ENCODE results near the gene LCN10. TPM values are rescaled to one million over a fixed set of nuclear protein-coding genes. Genes with fewer than 3 reads are reported as not detected.
"Not testable (repeated sequence)": the region's sequence is repeated elsewhere in the genome, so short reads cannot be mapped to it uniquely, and the experiment has no call there.

LCN10 gene
- total RNA-seq, result 10 to 100 TPM in 1 of 2 donors, 1 to 10 TPM in 1; 9.3 to 20.1 TPM
- long read RNA-seq, partial matches to known transcripts, result 4 of 6 reads
- long read RNA-seq, other reads (novel, unspliced or antisense), result 1 of 6 reads

GRCh38 chr9:136742591-136743391 lies at the start of gene LCN10:
TSS of gene LCN10 (minus strand) at chr9:136742940. CDS start at chr9:136742903, 37 bp downstream.
- intact Hi-C loops (cut with DNase I), result no loop called here
- no peak for DNase-seq
- ATAC-seq, result peak in 1 of 2 donors; percentile 8

DNA sequence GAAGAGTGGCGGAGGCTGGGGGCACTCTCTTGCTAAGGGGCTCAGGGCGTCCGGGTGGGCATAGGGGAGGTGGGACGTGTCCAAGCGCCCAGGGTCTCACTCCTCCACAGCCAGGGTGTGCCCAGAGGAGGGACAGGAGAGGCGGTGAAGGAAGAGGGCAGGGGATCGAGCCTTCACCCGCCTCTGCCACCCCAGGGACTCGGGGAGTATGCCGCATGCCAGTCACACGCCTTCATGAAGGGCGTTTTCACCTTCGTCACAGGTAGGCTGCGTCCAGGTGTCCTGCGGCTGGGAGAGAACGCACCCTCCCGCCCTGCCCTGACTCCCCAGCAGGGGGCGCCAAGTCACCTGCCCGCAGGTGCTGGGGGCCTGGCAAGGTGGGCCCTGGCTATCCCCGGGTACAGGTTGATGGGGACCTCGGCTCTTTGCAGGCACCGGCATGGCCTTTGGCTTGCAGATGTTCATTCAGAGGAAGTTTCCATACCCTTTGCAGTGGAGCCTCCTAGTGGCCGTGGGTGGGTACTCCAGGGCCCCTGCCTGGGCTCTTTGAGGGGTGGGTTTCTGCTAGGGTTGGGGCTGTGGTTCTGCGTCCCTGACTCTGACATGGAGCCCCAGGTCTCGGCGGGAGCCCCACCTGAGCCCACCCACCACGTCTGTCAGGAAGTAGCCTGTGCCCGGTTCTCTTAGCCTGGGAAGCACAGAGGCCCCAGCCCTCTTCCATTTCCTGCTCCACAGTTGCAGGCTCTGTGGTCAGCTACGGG lies 49.0 kb upstream of the LCN10 start:
- peak in 1 of 2 donors; percentile 5 for ATAC-seq
- intact Hi-C loops (cut with DNase I), result loop anchor here in 1 of 2 donors (10.0 kb wide), 1 partner anchor 53 kb away; the partner anchor contains the start of genes AJM1 and PHPT1

DNA sequence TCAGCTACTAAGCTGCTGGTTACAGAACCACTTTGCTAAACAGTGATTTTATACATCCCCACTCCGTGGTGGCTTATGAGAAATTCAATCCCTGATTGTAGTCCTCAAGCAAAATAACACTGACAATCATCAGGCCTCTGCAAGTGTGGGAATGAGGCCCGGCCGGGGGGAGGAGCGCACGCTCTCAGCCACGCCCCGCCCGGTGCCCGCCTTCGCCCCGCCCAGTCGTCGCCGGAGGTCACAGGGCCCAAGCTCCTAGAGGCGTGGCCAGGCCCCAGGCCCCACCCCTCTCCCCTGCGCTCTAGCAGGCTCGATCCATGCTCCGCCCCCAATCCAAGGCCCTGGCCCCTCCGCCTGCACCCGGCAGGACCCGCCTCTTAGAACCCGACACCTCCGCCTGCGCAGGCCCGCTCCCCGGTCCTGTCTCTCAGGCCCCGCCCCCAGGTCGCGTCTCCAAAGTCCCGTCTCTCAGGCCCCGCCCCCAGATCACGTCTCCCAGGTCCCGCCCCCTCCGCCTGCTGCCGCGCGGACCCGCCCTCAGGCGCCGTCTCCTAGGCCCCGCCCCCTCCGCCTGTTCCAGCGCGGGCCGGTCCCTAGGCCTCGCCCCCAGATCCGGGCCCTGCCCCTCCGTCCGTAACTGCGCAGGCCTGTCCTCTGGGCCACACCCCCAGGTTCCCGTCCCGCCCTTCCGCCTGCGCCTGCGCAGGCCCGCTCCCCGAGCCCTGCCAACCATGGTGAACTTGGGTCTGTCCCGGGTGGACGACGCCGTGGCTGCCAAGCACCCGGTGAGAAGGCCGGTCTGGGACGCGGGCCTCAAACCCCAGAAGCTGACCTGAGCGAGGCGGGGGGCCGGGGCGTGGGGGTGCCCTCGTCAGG lies 48.1 kb upstream of the LCN10 start, which contains the start of gene TMEM141:
Gene TMEM141 (plus strand): TSS at position 705 of the 876 bp plus-strand sequence. CDS start 27 bp downstream, at position 732.
- ATAC-seq, result peak; percentile 95 to 96
- intact Hi-C loops (cut with DNase I), result loop anchor here in 1 of 2 donors (10.0 kb wide), 1 partner anchor 54 kb away; the partner anchor contains the start of genes AJM1 and PHPT1
- peak; percentile 100 for DNase-seq

More for the DNA sequence above, 49.0 kb upstream of the LCN10 start:
- peak; percentile 63 for DNase-seq

- no peak for DNase-seq
- no peak for ATAC-seq
- intact Hi-C loops (cut with DNase I), result loop anchor here in 1 of 2 donors (5.0 to 10.0 kb wide), 2 partner anchors 248 to 275 kb away; no protein-coding TSS in a partner anchor
Measured at GRCh38 chr9:136789523-136789937, 46.8 kb upstream of the LCN10 start.

DNA sequence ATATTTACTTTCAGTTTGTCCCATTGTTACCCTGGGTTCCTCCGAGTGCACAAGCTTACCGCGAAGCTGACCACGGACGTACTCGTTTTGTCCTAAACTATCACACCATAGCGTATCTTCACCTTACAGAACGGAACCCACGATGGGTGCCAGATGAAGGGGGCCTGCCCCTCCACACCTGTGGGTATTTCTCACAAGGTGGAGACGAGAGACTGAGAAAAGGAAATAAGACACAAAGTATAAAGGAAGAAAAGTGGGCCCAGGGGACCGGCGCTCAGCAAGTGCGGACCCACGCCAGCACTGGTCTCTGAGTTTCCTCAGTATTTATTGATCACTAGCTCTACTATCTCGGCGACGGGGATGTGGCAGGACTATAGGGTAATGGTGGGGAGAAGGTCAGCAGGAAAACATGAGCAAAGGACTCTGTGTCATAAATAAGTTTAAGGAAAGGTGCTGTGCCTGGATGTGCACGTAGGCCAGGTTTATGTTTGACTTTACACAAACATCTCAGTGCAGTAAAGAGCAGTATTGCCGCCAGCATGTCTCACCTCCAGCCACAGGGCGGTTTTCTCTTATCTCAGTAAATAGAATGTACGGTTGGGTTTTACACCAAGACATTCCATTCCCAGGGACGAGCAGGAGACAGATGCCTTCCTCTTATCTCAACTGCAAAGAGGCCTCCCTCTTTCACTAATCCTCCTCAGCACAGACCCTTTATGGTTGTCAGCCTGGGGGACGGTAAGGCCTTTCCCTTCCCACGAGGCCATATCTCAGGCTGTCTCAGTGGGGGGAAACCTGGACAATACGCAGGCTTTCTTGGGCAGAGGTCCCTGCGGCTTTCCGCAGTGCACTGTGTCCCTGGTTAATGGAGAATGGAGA lies 46.1 kb upstream of the LCN10 start:
- intact Hi-C loops (cut with DNase I), result loop anchor here in 1 of 2 donors (5.0 to 10.0 kb wide), 2 partner anchors 248 to 276 kb away; no protein-coding TSS in a partner anchor
- not testable (repeated sequence) for ATAC-seq, DNase-seq

- DNase-seq (peak; percentile 76), ATAC-seq (no peak)
- intact Hi-C loops (cut with DNase I), result loop anchor here (2.0 to 10.0 kb wide), 3 partner anchors 247 to 277 kb away; no protein-coding TSS in a partner anchor
Measured at GRCh38 chr9:136787690-136788400, 45.1 kb upstream of the LCN10 start.

DNA sequence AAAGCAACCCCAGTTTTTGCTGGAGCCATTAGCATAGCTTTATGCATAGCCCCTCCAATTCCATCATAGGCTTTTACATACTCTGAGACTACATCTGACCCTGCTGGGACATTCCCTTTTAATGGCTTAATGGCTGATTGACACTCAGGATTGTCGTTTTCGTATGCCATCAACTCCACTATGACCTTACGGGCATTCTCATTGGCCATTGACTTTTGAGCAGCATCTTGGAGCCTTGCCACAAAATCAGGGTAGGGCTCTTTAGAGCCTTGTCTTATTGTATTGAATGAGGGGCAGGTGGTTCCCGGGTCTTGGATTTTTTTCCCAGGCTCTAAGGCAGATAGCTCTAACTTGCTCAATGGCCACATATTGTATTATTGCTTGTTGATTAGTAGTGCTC lies 44.2 kb upstream of the LCN10 start:
- not testable (repeated sequence) for DNase-seq, ATAC-seq
- intact Hi-C loops (cut with DNase I), result loop anchor here (2.0 to 10.0 kb wide), 3 partner anchors 248 to 278 kb away; no protein-coding TSS in a partner anchor

DNA sequence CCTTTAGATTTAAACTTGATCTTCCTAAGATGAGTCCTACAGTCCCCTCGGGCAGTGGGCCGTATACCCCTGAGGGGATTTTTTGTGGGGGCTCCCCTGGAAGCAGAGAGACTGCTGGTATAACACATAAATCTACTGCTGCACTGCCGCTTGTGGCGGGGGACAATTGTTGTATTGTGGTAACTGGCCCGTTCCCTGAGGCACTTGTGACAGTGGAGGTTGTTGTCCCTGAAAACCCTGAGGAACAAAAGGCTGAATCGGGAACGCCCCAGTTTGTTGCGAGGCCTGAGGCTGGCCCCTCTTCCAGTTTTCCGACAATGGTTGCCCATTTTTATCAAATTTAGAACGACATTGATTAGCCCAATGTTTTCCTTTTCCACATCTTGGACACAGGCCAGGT lies 43.7 kb upstream of the LCN10 start:
- no peak for ATAC-seq
- intact Hi-C loops (cut with DNase I), result loop anchor here (2.0 to 10.0 kb wide), 3 partner anchors 248 to 278 kb away; no protein-coding TSS in a partner anchor
- DNase-seq, result no peak

- ATAC-seq, DNase-seq: not testable (repeated sequence)
- intact Hi-C loops (cut with DNase I), result loop anchor here (2.0 to 10.0 kb wide), 3 partner anchors 249 to 279 kb away; no protein-coding TSS in a partner anchor
Measured at GRCh38 chr9:136785565-136786355, 43.0 kb upstream of the LCN10 start.

- DNase-seq (no peak), ATAC-seq (no peak)
- intact Hi-C loops (cut with DNase I), result loop anchor here in 1 of 2 donors (5.0 to 10.0 kb wide), 2 partner anchors 252 to 280 kb away; no protein-coding TSS in a partner anchor
Measured at GRCh38 chr9:136784997-136785361, 42.2 kb upstream of the LCN10 start.

DNA sequence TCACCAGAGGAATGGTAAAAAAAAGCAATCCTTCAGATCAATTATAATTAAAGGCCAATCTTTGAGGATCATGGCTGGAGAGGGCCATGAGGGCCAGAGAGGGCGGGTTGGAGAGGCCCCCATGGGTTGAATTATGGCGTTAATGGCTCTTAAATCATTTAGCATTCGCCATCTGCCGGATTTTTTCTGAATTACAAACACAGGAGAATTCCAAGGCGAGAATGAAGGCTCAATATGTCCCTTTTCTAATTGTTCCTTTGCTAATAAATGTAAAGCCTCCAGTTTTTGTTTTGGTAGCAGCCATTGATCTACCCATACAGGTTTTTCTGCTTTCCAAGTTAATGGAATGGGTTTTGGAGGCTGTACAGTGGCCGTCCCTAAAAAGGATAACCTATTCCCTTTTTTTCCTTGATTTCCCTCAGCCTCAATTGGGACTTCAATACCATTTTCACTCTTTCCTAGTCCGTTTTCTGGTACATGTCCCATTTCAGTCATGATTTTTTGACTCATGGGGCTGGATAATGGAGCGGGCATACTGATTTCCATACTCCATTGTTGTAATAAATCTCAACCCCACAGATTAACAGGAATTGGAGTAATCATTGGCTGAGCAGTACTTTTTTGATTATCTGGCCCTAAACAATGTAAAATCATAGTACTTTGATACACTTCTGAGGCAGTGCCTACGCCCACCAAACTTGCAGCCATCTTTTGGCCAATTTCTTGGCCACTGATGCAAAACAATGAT lies 41.7 kb upstream of the LCN10 start:
- DNase-seq (no peak), ATAC-seq (no peak)
- intact Hi-C loops (cut with DNase I), result loop anchor here in 1 of 2 donors (10.0 kb wide), 1 partner anchor 280 kb away; no protein-coding TSS in a partner anchor

- ATAC-seq, result no peak
- intact Hi-C loops (cut with DNase I), result loop anchor here in 1 of 2 donors (10.0 kb wide), 1 partner anchor 282 kb away; no protein-coding TSS in a partner anchor
- DNase-seq, result no peak
Measured at GRCh38 chr9:136782452-136782851, 39.7 kb upstream of the LCN10 start.

- no peak for DNase-seq
- intact Hi-C loops (cut with DNase I), result loop anchor here in 1 of 2 donors (10.0 kb wide), 1 partner anchor 285 kb away; no protein-coding TSS in a partner anchor
- no peak for ATAC-seq
Measured at GRCh38 chr9:136779808-136780207, 37.1 kb upstream of the LCN10 start.

DNA sequence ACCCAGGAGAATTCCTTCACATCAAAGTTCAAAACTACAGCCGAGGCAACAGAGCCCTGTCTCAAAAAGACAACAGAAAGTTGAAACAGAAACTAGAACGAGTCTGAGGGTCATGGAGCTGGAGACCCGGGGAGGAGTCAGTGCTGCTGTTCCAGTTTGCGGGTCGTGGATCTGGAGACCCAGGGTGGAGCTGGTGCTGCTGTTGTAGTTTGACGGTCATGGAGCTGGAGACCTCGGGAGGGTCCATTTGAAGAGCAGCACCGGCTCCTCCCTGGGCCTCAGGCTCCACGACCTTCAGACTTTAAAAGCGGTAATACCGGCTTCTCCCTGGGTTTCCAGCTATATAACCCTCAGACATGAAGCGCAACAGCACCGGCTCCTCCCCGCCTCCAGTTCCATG lies 34.6 kb upstream of the LCN10 start:
- DNase-seq (no peak), ATAC-seq (no peak)
- intact Hi-C loops (cut with DNase I), result no loop called here

DNA sequence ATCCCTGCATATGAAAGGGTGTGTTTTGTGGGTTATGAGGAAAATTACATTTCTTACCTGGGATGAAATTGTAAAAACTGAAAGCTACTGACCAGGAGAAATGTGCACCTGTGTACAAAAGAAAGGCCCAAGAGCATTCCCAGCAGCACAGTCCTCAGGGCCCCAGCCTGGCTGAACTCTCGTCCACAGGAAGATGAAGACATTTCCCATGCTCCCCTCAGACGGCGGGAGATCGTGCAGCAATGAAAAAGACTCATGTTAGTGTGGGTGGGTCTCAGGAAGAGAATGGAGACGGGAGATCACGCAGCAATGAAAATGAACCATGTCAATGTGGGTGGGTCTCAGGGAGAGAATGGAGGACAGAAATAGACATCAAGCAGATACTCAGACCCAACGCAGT lies 34.2 kb upstream of the LCN10 start:
- no peak for DNase-seq
- intact Hi-C loops (cut with DNase I), result no loop called here
- no peak for ATAC-seq
